ENCODE results near the gene ITIH5. TPM values are rescaled to one million over a fixed set of nuclear protein-coding genes. Genes with fewer than 3 reads are reported as not detected.

ITIH5 gene
- total RNA-seq, 1 experiment from 2014 or later, result 0.10 TPM

GRCh38 chr10:7520507-7521485, 146.0 kb downstream of the ITIH5 start:
- no peak for DNase-seq (ENCODE audit: low spot score)

DNA sequence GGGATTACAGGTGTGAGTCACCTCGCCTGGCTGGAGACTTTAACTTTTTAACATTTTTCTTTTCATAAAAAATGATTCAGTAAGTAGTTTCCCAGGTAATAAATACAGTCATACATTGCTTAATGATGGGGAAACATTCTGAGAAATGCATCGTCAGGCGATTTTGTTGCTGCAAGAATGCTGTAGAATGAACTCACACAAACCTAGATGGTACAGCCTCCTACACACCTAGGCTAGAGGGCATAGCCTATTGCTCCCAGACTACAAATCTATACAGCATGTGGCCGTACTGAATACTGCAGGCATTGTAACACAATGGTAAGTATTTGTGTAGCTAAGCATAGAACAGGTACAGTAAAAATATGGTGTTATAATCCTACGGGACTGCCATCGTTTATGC, 147.4 kb downstream of the ITIH5 start:
- DNase-seq (ENCODE audit: low spot score), result no peak

DNA sequence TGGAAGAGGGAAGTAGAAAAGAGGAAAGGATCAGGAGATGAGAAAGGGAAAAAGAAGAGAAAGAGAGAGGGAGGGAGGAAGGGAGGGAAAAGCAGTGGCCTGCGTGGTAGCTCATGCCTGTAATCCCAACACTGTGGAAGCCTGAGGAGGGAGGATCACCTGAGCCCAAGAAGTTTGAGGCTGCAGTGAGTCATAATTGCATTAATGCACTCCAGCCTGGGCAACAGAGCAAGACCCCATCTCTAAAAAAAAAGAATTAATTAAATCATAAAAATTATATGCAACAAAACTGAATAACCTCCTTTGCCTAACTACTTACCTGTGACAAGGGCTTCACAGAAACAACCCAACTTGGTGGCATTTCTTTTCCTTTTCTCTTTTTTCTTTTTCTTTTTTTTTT, 148.1 kb downstream of the ITIH5 start:
- DNase-seq (ENCODE audit: low spot score), result no peak

GRCh38 chr10:7515439-7515838, 151.3 kb downstream of the ITIH5 start:
- no peak for DNase-seq (ENCODE audit: low spot score)

DNA sequence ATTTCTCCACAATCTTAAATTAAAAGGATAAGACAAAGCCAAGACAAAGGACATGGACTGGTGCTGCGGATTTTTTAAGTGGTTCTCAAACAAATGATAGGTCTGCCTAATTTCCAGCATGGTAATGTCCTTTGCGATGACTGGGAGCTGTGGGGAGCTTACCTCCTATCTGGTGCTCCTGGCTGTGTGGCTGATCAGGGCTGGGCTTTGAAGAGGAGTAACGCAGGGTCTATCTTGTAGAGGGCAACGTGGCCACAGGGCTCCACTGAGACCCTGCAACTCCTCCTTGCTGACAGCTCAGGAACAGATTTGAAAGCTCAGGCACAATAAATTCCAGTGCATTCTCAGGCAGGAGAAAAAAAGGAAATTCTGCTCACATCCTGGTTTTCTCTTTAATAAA, 152.8 kb downstream of the ITIH5 start:
- no peak for DNase-seq (ENCODE audit: low spot score)

- no peak for DNase-seq (ENCODE audit: low spot score)
Observed at GRCh38 chr10:7513455-7513854, 153.3 kb downstream of the ITIH5 start.

GRCh38 chr10:7512487-7512886, 154.3 kb downstream of the ITIH5 start:
- no peak for DNase-seq (ENCODE audit: low spot score)

DNA sequence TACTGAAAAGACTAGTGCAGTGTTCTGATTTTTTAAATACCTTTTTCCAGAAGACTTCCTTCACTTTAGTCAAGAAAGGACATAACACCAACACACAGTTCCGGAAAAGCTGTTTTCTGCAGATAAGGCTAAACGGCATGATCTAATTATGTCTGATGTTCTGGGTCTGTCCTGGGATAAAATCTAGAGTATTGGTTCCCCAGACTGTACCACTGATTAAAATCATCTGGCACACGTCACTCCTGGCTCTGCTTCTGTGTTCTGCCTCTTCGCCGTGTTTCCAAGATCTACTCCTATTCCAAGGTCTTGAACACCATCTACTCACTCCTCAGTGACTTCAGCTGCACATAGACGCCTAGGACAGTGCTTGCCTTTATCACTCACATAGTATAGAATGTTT, 155.2 kb downstream of the ITIH5 start:
- DNase-seq (ENCODE audit: low spot score), result no peak

Other genes with a start within 250 kb of the ITIH5 start
- gene ITIH2, start 36.4 kb upstream of the ITIH5 start, total RNA-seq (2014; rRNA removed; shearing (Covaris generic)), result not detected in 2 replicates
- gene KIN, start 121.0 kb upstream of the ITIH5 start, total RNA-seq (2014; rRNA removed; shearing (Covaris generic)), result 5.9 and 6.1 TPM in 2 replicates
- 437 and 468 TPM in 2 replicates for gene ATP5F1C, start 121.2 kb upstream of the ITIH5 start, total RNA-seq (2014; rRNA removed; shearing (Covaris generic))
- gene TAF3, start 151.5 kb upstream of the ITIH5 start, total RNA-seq (2014; rRNA removed; shearing (Covaris generic)), result 0.72 and 2.0 TPM in 2 replicates